Measurements from ENCODE around the gene C19orf73. TPM values are rescaled to one million over a fixed set of nuclear protein-coding genes. Genes with fewer than 3 reads are reported as not detected.
A peak's percentile ranks its signal among the peaks of the same experiment; 100 is the strongest.

C19orf73 gene
- total RNA-seq, 1 donor from 2014 or later, result 4.6 TPM

DNA sequence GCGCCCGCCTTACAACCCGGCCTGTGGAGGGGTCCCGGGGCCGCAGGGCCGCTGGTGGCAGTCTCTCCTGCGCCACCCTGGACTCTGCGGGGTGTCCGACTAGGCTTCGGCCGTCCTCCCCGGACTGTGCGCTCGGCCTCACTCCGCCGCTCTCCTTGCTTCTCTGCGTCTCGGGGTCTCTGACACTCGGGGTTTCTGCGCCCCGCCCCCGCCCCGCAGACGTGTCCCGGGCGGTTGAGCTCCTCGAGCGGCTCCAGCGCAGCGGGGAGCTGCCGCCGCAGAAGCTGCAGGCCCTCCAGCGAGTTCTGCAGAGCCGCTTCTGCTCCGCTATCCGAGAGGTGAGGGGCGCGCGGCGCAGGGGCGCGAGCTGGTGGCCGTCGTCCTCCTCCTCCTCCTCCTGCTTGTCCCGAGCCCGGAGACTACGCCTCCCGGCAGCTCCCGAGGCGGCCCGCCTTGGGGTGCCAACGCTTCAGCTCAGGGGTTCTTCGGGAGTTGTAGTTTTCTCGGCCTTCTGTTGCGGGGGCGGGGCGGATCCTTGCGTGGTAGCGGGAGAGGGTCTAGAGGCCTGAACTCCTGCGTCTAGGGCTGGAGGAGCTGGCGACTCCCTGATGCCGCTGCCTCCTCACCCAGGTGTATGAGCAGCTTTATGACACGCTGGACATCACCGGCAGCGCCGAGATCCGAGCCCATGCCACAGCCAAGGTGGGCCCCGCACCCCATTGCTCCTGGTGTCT lies 4.1 kb downstream of the C19orf73 start:
- peak overlapping the region; percentile 49 for H3K4me3 ChIP-seq (ENCODE audit: low read depth, low read length)
- H3K36me3 ChIP-seq (ENCODE audit: control insufficient read depth, insufficient read depth, low read length), result peaks cover 1% of the 10 kb centered on the region
- no peak for DNase-seq (ENCODE audit: low read depth)
- TF ChIP-seq, protein P1, sequence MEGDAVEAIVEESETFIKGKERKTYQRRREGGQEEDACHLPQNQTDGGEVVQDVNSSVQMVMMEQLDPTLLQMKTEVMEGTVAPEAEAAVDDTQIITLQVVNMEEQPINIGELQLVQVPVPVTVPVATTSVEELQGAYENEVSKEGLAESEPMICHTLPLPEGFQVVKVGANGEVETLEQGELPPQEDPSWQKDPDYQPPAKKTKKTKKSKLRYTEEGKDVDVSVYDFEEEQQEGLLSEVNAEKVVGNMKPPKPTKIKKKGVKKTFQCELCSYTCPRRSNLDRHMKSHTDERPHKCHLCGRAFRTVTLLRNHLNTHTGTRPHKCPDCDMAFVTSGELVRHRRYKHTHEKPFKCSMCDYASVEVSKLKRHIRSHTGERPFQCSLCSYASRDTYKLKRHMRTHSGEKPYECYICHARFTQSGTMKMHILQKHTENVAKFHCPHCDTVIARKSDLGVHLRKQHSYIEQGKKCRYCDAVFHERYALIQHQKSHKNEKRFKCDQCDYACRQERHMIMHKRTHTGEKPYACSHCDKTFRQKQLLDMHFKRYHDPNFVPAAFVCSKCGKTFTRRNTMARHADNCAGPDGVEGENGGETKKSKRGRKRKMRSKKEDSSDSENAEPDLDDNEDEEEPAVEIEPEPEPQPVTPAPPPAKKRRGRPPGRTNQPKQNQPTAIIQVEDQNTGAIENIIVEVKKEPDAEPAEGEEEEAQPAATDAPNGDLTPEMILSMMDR (IDR thresholded peaks at IDR 0.05; ENCODE audit: insufficient read depth, low read length, poor library complexity, severe bottlenecking), result no peak
- H3K27me3 ChIP-seq (ENCODE audit: control insufficient read depth, insufficient read depth, low read length), result peaks cover 5% of the 10 kb centered on the region

GRCh38 chr19:49113762-49114629 lies 4.9 kb downstream of the C19orf73 start, which contains the start of gene LIN7B:
TSS of gene LIN7B (plus strand) at chr19:49114370. CDS start at chr19:49114405, 35 bp downstream.
- no peak for DNase-seq (ENCODE audit: low read depth)
- TF ChIP-seq, protein P1 (IDR thresholded peaks at IDR 0.05; ENCODE audit: insufficient read depth, low read length, poor library complexity, severe bottlenecking), result no peak
- Histone ChIP-seq H3K36me3 (ENCODE audit: control insufficient read depth, insufficient read depth, low read length) (peaks cover 1% of the 10 kb centered on the region), H3K4me3 (ENCODE audit: low read depth, low read length) (peak within 1 kb of the TSS; percentile 49), H3K27me3 (ENCODE audit: control insufficient read depth, insufficient read depth, low read length) (no peaks in the 10 kb centered on the region)

DNA sequence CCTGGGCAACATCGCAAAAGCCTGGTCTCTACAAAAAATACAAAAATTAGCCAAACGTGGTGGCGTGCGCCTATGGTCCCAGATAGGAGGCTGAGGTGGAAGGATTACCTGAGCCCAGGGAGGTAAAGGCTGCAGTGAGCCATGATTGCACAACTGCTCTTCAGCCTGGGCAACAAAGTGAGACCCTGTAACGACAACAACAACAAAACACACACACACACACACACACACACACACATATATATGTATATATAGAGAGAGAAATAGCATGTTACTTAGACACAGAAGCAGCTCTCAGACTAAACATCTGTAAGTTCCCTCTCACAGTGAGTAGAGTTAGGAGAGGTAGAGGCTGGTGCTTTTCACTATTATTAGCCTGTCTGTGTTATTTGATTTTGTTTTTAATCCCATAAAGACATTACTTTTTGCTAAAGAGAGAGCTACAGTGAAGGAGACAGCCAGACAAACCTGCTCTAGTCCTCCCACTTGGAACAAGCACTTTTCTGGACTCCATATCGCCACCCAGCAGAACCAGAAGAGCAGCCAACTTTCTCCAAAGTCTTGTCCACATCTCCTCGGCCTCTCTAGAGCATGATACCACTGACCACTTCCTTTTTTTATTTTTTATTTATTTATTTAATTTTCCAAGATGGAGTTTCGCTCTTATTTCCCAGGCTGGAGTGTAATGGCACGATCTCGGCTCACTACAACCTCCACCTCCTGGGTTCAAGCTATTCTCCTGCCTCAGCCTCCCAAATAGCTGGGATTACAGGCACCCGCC lies 7.5 kb downstream of the C19orf73 start:
- Histone ChIP-seq H3K36me3 (ENCODE audit: control insufficient read depth, insufficient read depth, low read length) (peaks cover 6% of the 10 kb centered on the region), H3K4me3 (ENCODE audit: low read depth, low read length) (no peak overlapping the region), H3K27me3 (ENCODE audit: control insufficient read depth, insufficient read depth, low read length) (no peaks in the 10 kb centered on the region)
- no peak for DNase-seq (ENCODE audit: low read depth)
- TF ChIP-seq, protein P1 (IDR thresholded peaks at IDR 0.05; ENCODE audit: insufficient read depth, low read length, poor library complexity, severe bottlenecking), result no peak

- Histone ChIP-seq H3K4me3 (ENCODE audit: low read depth, low read length) (no peak overlapping the region), H3K36me3 (ENCODE audit: control insufficient read depth, insufficient read depth, low read length) (peaks cover 8% of the 10 kb centered on the region), H3K27me3 (ENCODE audit: control insufficient read depth, insufficient read depth, low read length) (no peaks in the 10 kb centered on the region)
- DNase-seq (ENCODE audit: low read depth), result no peak
- TF ChIP-seq, protein P1 (IDR thresholded peaks at IDR 0.05; ENCODE audit: insufficient read depth, low read length, poor library complexity, severe bottlenecking), result no peak
Observed at GRCh38 chr19:49110567-49110966, 8.4 kb downstream of the C19orf73 start.

GRCh38 chr19:49109569-49110233 lies 9.2 kb downstream of the C19orf73 start:
- TF ChIP-seq, protein P1 (IDR thresholded peaks at IDR 0.05; ENCODE audit: insufficient read depth, low read length, poor library complexity, severe bottlenecking), result no peak
- Histone ChIP-seq H3K27me3 (ENCODE audit: control insufficient read depth, insufficient read depth, low read length) (no peaks in the 10 kb centered on the region), H3K36me3 (ENCODE audit: control insufficient read depth, insufficient read depth, low read length) (peaks cover 9% of the 10 kb centered on the region), H3K4me3 (ENCODE audit: low read depth, low read length) (no peak overlapping the region)
- no peak for DNase-seq (ENCODE audit: low read depth)

Measured in kidney epithelial cell (primary cell).